COR-L47 (cell line): ENCODE measurements around the gene ADAM10.

ENCODE experiments used
- DNase-seq: peaks from one replicate; lab custom pipeline; 2025; lab: John Stamatoyannopoulos, UW

ADAM10 gene

DNA sequence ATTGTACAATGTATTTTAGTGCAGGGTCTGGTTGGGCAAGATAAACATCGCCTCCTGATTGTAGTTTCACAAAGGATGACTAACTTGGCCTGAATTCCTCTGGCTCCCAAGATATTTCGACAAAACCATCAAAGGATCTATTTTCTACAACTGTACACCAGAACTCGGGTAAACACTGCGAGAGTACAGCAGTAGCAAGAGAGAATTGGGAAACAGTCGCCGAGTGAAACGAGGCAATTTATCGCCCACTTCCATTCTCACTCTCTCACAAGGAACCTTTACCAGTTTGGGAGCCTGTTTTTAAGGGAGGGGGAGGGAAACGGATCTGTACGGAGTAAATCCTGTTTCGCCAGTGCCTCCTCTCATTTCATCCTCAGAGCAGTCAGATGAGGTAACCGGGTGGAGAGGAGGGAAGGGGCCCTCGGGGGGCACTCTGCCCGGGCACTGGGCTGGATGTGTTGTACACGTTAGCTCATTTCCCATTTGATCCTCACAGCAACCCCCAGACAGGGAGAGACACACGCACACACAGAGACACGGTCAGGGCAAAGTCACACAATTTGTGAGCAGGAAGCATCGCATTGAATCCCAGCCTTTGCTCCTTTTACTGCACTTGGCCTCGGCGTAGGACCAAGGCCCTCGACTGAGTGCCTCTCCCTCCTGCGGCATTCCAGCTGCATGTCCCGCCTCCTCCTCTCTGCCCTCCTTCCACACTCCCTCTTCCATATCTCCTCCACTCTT is 197.6 kb downstream of the ADAM10 start:
- no peak for DNase-seq

- DNase-seq, result no peak
Measured at GRCh38 chr15:58551084-58551763, 198.3 kb downstream of the ADAM10 start.

DNA sequence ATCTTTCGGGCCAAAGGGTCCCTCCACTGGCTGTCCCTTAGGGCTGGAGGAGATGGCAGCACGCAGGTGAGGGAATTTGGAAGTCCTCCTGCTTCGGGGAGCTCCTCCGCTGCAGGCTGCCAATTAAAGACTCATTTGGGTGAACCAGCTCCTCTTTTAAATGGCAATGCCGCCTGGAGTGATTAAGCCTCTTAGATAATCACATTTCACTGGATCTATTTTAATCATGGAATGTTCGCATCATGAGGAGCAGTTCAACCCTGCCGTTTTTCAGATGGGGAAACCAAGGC is 199.8 kb downstream of the ADAM10 start:
- no peak for DNase-seq

DNA sequence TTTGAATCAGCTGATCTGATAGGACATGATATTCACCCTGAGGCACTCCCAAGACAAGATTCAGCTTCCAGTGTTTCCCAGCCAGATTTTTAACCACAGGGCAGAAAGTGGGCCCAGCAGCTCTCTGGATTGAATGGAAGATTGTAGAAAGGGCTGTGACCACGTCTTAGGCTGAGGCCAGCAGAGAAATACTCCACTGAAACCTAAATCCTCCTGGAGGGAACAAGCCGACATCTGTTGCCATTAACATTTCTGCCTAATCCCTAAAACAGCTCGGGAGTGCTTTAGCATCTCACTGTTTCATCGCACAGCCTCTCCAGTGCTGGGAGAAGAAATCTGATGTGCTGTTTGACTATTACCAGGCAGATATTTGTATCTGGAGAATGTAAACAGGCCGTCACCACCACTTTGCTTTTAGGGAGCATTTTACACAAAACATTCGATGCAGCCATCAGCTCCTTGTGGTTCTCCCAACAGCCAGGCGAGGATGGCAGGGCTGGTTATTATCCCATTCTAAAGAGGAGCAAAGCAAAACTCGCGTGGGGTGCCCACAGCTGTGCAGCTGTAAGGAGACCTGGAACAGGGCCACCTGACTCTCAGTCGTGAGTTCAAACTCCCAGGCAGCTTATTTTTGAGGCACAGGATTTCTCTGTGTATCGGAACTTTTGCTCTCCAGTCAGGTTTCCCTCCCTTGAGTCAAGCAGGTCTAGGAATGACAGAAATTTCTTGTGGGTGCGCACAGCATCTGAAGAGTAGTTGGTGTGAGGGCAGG is 200.3 kb downstream of the ADAM10 start:
- no peak for DNase-seq

GRCh38 chr15:58548308-58549012 is 201.0 kb downstream of the ADAM10 start:
- no peak for DNase-seq

DNA sequence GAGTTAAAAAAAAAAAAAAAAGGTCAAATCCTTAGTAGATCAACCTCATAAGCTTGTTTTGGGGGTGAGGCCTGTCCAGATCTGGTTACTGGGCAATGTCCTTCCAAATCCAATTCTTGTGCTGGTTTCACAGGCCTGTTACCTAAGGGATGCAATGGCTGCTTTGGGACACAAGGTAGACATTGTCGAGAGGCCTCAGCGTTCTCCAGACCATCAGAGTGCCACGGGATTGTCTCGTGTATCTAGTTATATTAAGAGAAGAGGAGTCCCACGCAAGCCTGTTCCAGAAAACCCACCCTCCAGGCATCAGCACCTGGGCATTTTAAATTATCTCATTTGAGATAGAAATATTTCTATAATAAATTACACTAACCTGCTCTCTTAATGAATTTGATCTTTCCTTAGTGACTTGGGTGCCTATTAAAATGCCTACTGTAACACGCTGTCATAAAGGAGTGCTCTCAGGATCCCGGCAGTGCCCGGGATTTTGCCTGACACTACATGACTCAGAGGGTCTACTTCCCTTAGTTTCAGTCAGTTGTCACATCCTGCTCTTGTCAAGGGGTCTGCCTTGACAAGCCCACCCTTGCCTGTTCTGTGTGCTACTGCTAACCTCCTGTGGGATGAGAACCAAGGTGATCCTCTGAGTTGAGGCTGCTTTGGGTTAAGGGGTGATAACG is 201.7 kb downstream of the ADAM10 start:
- no peak for DNase-seq

- no peak for DNase-seq
Measured at GRCh38 chr15:58546635-58547627, 202.6 kb downstream of the ADAM10 start.

- DNase-seq, result no peak
Measured at GRCh38 chr15:58546066-58546591, 203.4 kb downstream of the ADAM10 start.

- no peak for DNase-seq
Measured at GRCh38 chr15:58545307-58546065, 204.0 kb downstream of the ADAM10 start.

DNA sequence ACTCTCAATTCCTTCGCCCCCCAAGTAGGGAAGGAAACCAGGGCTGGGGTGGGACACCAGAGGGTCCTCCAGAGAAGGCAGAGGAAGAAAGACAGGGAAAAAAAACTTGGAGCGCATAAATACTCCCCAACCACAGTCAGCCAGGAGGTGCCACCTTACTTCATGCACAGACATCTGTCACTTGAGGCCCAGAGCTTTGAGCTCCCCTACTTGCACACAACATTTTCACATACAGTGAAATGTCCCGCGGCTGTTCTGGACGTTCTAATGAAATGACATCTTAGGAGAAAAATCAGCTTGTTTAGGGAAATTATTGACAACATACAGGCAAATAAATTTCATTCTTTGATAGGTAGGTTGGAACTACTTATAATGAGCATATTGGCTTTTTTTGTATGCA is 204.8 kb downstream of the ADAM10 start:
- DNase-seq, result no peak

DNA sequence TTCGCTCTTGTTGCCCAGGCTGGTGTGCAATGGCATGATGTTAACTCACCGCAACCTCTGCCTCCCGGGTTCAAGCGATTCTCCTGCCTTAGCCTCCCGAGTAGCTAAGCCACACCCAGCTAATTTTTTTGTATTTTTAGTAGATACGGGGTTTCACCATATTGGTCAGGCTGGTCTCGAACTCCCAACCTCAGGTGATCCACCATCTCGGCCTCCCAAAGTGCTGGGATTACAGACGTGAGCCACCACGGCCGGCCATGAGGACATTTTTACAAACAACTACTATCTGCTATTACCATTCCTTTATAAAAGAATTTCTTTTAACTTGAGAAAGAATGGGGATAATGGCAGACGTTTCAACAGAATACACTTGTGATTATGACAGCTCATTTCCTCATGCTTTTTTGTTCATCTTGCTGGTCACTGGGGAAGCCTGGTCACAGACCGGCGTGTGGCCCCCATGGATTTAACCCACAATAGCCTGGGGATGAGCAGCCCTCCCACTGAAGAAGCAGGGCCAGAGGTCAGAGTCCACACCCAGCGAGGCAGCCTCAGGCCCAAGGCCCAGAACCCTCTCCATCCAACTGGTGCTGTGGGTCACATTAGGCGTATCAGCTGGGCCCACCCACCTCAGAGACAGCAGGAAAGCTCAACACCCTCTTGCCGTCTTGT is 205.7 kb downstream of the ADAM10 start:
- no peak for DNase-seq

GRCh38 chr15:58541410-58542087 is 208.0 kb downstream of the ADAM10 start:
- no peak for DNase-seq

GRCh38 chr15:58539548-58539947 is 210.0 kb downstream of the ADAM10 start:
- DNase-seq, result no peak

- DNase-seq, result no peak
Measured at GRCh38 chr15:58538901-58539300, 210.6 kb downstream of the ADAM10 start.
